Cerebellar nuclear complex (tissue), 1 donor: ENCODE measurements around the gene AGPAT3.
"Not testable (repeated sequence)": the region's sequence is repeated elsewhere in the genome, so short reads cannot be mapped to it uniquely, and the experiment has no call there.

Source experiments
- DNase-seq, 2 experiments: peaks; one replicate each; lab custom pipeline; 2025; lab: John Stamatoyannopoulos, UW

Gene AGPAT3

GRCh38 chr21:43834146-43834905 is 30.7 kb upstream of the AGPAT3 start:
- no peak for DNase-seq

- no peak for DNase-seq
Observed at GRCh38 chr21:43835050-43835449, 30.0 kb upstream of the AGPAT3 start.

- no peak for DNase-seq
Observed at GRCh38 chr21:43835861-43836260, 29.2 kb upstream of the AGPAT3 start.

GRCh38 chr21:43836616-43837015 is 28.4 kb upstream of the AGPAT3 start:
- DNase-seq = no peak

GRCh38 chr21:43840259-43840658 is 24.8 kb upstream of the AGPAT3 start:
- no peak for DNase-seq

GRCh38 chr21:43842742-43843141 is 22.3 kb upstream of the AGPAT3 start:
- no peak for DNase-seq

GRCh38 chr21:43844906-43845305 is 20.1 kb upstream of the AGPAT3 start:
- DNase-seq = not testable (repeated sequence)

GRCh38 chr21:43845386-43845785 is 19.6 kb upstream of the AGPAT3 start:
- DNase-seq = no peak

- no peak for DNase-seq
Observed at GRCh38 chr21:43846430-43846829, 18.6 kb upstream of the AGPAT3 start.

- no peak for DNase-seq
Observed at GRCh38 chr21:43847301-43847700, 17.7 kb upstream of the AGPAT3 start.

GRCh38 chr21:43848771-43849170 is 16.3 kb upstream of the AGPAT3 start:
- no peak for DNase-seq

GRCh38 chr21:43849532-43850299 is 15.3 kb upstream of the AGPAT3 start:
- no peak for DNase-seq

- DNase-seq = no peak
Observed at GRCh38 chr21:43850728-43851295, 14.2 kb upstream of the AGPAT3 start.

GRCh38 chr21:43851593-43851992 is 13.4 kb upstream of the AGPAT3 start:
- no peak for DNase-seq

GRCh38 chr21:43853851-43854772 is 10.9 kb upstream of the AGPAT3 start:
- DNase-seq = no peak

- no peak for DNase-seq
Observed at GRCh38 chr21:43854773-43855633, 10.0 kb upstream of the AGPAT3 start.

GRCh38 chr21:43855955-43856354 is 9.1 kb upstream of the AGPAT3 start:
- DNase-seq = no peak

GRCh38 chr21:43858806-43859648 is 6.0 kb upstream of the AGPAT3 start:
- DNase-seq = no peak

GRCh38 chr21:43859747-43860214 is 5.2 kb upstream of the AGPAT3 start:
- DNase-seq = no peak

- DNase-seq = no peak
Observed at GRCh38 chr21:43861706-43862105, 3.3 kb upstream of the AGPAT3 start.
